Spinal cord (tissue), 10 donors: Measurements from ENCODE around the gene TMEM175. TPM values are rescaled to one million over a fixed set of nuclear protein-coding genes. Genes with fewer than 3 reads are reported as not detected.
"Not testable (repeated sequence)": the region's sequence is repeated elsewhere in the genome, so short reads cannot be mapped to it uniquely, and the experiment has no call there.

ENCODE experiments used
- DNase-seq, 6 donors: peaks; one replicate each; pipeline versions ENCODE4 v3.0.0 to v3.0.0-alpha.2; 2013 to 2015; ENCODE audit warnings: low spot score in 6 of 6, low read depth in 4 of 6
- H3K27ac ChIP-seq: one replicate; pipeline ENCODE4 v1.5.1; 2013; ENCODE audit warnings: low read depth, low read length, control low read depth
- H3K27me3 ChIP-seq: one replicate; pipeline ENCODE4 v1.6.1; 2013; ENCODE audit warnings: low read length; ENCODE audit not compliant: control insufficient read depth, insufficient read depth
- H3K36me3 ChIP-seq: one replicate; pipeline ENCODE4 v1.6.1; 2013; ENCODE audit warnings: low read length; ENCODE audit not compliant: control insufficient read depth, insufficient read depth
- H3K4me1 ChIP-seq: one replicate; pipeline ENCODE4 v1.6.1; 2013; ENCODE audit warnings: low read length; ENCODE audit not compliant: control insufficient read depth, insufficient read depth
- H3K4me3 ChIP-seq: one replicate; pipeline ENCODE4 v1.5.1; 2013; ENCODE audit warnings: low read depth, low read length, control low read depth
- H3K9me3 ChIP-seq: one replicate; pipeline ENCODE4 v1.6.1; 2013; ENCODE audit warnings: low read length; ENCODE audit not compliant: control insufficient read depth, insufficient read depth
- WGBS: methylation state at CpG from one replicate; pipeline ENCODE4 v1.1.5; 2013; ENCODE audit warnings: missing lambda C conversion rate; ENCODE audit not compliant: insufficient coverage; 5-methylcytosine and 5-hydroxymethylcytosine counted together
- polyA plus RNA-seq, 2 donors: library from polyadenylated mRNA; unstranded; fragments of 120-200 nt; gene quantifications; one replicate each; pipeline ENCODE4 v1.2.1, GENCODE V29; 2013; ENCODE audit not compliant: insufficient read length in 2 of 2
- total RNA-seq, 2 donors: library from RNA; depleted of rRNA in 1 of 2; stranded (reverse); fragments of 120-200 nt in 1 of 2; fragments of >200 nt in 1 of 2; gene quantifications; one replicate each; pipeline versions ENCODE4 v1.2.3 to v1.2.4, GENCODE V29; 2013 to 2014
- donor health status: healthy.

Gene TMEM175
- total and polyA plus RNA-seq, 4 donors, result 27.1 to 78.7 (median 51.4) TPM

DNA sequence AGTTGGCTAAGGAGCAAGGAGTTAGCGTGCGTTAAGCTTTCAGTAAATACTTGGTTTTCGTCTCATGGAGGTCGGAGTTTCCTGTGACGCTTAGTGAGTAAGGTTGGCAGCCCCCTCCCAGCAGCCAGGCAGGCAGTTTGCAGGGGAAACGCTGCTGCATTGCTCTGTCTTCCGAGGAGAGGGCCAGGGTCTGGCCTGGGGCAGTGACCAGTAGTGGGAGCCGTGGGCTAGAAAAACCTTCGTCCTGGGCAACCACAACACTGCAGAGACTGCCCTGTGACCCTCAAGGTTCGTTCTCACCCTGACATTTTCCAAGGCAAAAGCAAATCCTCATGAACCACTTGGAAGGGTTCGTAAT lies 432 bp downstream of the TMEM175 start:
- H3K27ac ChIP-seq, result peak overlapping the region; percentile 75

DNA sequence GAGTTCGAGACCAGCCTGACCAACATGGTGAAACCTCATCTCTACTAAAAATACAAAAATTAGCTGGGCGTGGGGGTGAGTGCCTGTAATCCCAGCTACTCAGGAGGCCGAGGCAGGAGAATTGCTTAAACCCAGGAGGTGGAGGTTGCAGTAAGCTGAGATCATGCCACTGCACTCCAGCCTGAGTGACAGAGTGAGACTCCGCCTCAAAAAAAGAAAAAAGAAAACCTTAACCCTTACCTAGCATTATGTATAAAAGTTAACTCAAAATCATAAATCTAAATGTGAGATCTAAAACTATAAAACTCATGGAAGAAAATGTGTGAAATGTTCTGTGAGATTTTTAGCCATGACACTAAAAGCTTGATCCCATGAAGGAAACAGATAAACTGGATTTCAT lies 7.2 kb downstream of the TMEM175 start:
- H3K27me3 ChIP-seq, DNase-seq, H3K4me1 ChIP-seq, H3K4me3 ChIP-seq, H3K9me3 ChIP-seq, H3K27ac ChIP-seq, H3K36me3 ChIP-seq: not testable (repeated sequence)
- 100% methylated on average over 1 of the region's 4 CpGs for WGBS

More for the DNA sequence above, 432 bp downstream of the TMEM175 start:
- DNase-seq, result no peak
- peaks cover 4% of the 10 kb centered on the region for H3K36me3 ChIP-seq
- H3K27me3 ChIP-seq, result no peaks in the 10 kb centered on the region
- peaks cover 21% of the 10 kb centered on the region for H3K4me1 ChIP-seq
- 5% methylated on average over 8 of the region's 11 CpGs for WGBS
- peak overlapping the region; percentile 86 for H3K4me3 ChIP-seq
- no peaks in the 10 kb centered on the region for H3K9me3 ChIP-seq

DNA sequence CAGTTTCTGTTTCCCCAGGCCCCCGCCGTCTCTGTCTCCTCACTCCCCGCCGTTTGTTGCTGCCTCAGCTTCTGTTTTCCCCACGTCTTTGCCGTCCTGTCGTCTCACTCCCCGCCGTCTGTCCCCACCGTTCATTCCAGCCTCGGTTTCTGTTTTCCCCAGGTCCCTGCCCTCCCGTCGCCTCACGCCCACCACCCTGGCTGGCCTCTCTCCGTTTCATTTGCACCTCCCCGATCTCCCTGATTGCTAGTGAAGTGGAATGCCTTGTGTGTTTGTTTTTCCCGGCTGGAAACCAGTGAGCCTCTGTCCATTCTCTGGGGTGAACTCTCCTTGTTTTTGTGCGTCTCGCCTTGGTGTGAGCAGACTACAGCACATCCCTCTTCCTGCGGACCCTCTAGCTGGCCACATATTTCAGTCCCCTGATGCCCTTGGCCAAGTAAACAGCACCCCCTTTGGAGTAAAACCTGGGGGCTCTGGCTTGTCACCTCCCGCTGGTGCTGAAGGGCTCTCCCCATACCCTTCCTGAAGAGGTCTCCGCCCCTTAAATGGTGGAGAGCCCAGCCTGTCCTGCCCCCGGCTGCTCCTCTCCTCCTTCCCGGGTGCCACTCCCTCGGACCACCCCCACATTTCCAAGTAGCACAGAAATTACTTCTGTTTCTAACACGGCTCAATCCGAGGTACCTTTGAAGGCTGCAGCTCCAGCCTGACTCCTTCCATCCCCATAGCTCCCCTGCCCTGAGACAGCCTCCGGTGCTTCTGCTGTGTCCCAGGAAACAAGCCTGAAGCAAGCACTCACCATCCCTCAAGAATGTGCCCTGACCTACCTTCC lies 13.2 kb downstream of the TMEM175 start:
- Histone ChIP-seq H3K9me3 (no peaks in the 10 kb centered on the region), H3K27me3 (no peaks in the 10 kb centered on the region), H3K4me3 (no peak overlapping the region), H3K27ac (no peak overlapping the region), H3K4me1 (peaks cover 27% of the 10 kb centered on the region), H3K36me3 (peaks cover 42% of the 10 kb centered on the region)
- DNase-seq, result peak in 1 of 6 donors; percentile 1
- WGBS, result 24% methylated on average over 24 of the region's 28 CpGs

DNA sequence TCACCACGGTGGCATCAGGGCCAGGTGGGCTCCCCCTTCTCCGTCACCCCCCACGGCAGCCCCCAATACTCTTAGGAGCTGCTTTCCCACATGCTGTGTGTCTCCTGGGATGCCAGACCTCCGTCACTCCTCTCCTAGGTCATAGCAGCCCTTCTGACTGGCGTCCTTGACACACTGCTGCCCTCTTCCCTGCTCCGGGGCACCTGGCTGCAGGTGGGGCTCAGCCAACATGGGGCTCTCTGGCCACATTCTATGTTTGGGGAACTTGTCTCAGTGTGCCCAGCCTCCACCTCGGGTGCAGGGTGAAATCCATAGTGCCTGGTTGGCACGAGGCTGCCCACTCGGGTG lies 13.8 kb downstream of the TMEM175 start:
- WGBS, result 77% methylated on average over 9 of the region's 9 CpGs
- H3K27ac ChIP-seq, result no peak overlapping the region
- no peaks in the 10 kb centered on the region for H3K9me3 ChIP-seq
- peaks cover 45% of the 10 kb centered on the region for H3K36me3 ChIP-seq
- no peak overlapping the region for H3K4me3 ChIP-seq
- no peak for DNase-seq
- H3K27me3 ChIP-seq, result no peaks in the 10 kb centered on the region
- peaks cover 27% of the 10 kb centered on the region for H3K4me1 ChIP-seq

DNA sequence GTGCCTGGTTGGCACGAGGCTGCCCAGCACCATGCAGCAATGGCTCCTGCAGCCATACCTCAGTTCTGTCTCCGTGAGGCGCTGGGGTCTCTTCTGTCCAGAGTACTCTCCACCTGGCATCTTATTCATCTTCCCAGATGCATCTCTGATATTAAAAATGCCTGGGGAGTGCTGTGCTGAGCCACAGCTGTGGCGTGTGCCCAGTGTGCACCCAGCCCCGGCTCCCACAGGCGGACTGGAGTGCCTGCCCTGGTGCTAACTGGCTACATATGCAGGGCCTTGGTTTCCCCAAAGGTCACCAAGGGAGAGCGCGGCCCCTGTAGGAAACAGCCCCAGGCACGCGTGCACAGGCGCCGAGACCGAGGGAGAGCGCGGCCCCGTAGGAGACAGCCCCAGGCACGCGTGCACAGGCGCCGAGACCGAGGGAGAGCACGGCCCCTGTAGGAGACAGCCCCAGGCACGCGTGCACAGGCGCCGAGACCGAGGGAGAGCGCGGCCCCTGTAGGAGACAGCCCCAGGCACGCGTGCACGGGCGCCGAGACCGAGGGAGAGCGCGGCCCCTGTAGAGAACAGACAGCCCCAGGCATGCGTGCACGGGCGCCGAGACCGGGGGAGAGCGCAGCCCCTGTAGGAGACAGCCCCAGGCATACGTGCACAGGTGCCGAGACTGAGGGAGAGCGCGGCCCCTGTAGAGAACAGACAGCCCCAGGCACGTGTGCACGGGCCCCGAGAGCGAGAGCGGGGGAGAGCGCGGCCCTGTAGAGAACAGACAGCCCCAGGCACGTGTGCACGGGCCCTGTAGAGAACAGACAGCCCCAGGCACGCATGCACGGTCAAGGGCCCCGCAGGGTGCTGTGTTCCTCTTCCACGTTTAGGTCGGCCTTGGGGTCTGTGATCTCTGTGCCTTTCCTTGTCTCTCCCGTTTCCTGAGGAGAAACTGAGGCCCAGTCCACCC lies 14.5 kb downstream of the TMEM175 start:
- Histone ChIP-seq H3K4me3 (no peak overlapping the region), H3K27ac (no peak overlapping the region), H3K9me3 (no peaks in the 10 kb centered on the region), H3K4me1 (peaks cover 27% of the 10 kb centered on the region), H3K36me3 (peaks cover 52% of the 10 kb centered on the region), H3K27me3 (no peaks in the 10 kb centered on the region)
- DNase-seq, result no peak
- 58% methylated on average over 60 of the region's 62 CpGs for WGBS

DNA sequence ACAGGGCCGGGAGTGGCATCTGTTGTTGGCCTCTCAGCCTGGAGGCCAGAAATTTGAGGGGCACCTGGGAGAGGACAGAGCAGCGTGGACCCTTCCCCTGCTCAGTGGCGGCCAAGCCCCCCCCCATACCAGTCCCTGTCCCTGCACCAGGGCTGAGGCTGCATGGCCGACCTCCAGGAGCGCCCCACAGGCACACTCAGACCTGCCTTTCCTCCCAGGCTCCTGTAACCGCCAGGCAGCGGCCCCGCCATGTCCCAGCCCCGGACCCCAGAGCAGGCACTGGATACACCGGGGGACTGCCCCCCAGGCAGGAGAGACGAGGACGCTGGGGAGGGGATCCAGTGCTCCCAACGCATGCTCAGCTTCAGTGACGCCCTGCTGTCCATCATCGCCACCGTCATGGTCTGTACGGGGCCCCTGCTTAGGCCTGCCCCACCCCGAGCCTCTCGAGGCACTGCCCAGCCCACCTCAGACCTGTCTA lies 15.3 kb downstream of the TMEM175 start:
- Histone ChIP-seq H3K4me3 (no peak overlapping the region), H3K9me3 (no peaks in the 10 kb centered on the region), H3K27ac (no peak overlapping the region), H3K4me1 (peaks cover 27% of the 10 kb centered on the region), H3K27me3 (no peaks in the 10 kb centered on the region), H3K36me3 (peaks cover 59% of the 10 kb centered on the region)
- DNase-seq, result no peak
- 87% methylated on average over 19 of the region's 19 CpGs for WGBS

DNA sequence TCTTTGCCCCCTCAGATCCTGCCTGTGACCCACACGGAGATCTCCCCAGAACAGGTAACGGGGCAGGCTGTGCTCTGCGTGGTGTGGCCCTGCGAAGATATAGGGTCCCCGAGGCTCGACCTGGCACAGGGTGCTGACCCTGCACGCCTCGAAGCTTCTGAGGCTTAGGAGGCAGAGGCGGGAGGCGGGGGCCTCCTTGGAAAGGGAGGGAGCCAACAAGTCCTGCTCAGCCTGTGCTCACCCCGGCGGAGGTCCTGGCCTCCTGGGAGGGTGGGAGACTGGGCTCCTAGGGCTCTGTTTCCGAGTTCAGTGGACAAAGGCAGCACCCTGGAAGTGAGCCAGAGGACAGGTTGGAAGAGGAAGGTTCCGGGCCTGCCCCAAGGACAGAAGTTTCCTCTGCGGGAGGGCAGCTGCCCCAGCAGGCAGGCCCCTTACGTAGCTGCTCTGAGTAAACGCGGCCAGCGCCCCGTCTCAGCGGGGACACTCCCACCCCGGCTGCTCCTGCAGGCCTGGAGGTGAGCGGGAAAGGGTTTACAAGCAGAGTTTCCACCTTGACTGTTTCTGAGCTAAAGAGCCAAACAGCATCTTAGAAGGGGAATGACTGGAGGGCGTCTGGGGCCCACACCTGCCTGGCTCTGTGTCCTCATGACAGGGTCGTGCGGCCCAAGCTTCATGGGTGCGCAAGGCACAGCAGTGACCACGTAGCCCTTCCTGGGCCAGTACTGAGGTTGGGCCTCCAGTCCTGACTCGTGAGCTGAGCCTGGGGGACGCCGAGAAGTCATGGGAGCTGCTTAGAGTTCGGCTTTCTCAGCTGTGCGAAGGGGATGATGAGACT lies 16.1 kb downstream of the TMEM175 start:
- H3K4me3 ChIP-seq, result no peak overlapping the region
- no peaks in the 10 kb centered on the region for H3K27me3 ChIP-seq
- H3K36me3 ChIP-seq, result peaks cover 67% of the 10 kb centered on the region
- no peak overlapping the region for H3K27ac ChIP-seq
- peaks cover 27% of the 10 kb centered on the region for H3K4me1 ChIP-seq
- H3K9me3 ChIP-seq, result no peaks in the 10 kb centered on the region
- 75% methylated on average over 33 of the region's 33 CpGs for WGBS
- peak in 1 of 6 donors; percentile 0 for DNase-seq

DNA sequence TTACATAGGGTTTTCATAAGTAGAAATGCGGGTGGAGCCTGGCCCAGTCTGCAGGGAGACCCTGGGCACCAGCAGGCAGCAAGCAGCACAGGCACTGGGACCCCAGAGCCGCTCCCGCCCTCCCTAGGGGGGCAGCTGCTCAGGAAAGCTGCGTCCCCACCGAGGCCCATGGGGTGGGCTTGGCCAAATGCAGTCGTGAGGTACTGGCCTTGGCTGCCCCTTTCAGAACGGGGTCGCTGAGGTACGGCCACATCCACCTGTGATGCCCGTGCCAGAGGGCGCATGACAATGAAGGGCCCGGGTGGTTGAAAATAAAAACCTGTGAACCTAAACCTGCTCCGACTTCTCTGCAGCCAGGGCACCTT lies 16.7 kb downstream of the TMEM175 start:
- 85% methylated on average over 13 of the region's 13 CpGs for WGBS

DNA sequence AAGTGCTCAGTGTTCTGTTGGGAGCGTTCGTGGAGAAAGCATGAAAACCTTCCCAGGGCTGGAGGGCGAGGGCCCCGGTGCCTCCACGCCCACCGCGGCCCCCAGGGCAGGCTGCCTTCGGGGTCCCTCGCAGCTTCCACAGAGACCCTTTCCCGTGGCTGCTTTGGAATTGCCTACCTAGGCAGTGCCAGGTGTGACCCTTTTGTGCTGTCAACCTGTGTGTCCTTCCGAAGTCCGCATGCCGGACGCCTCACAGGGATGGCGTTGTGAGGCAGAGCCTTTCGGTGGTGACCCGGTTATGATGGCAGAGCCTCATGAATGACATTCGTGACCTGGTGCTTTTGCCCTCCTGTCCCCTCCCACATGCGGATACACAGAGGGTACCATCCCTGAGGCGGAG lies 17.4 kb downstream of the TMEM175 start:
- no peak overlapping the region for H3K27ac ChIP-seq

More for the DNA sequence above, 16.7 kb downstream of the TMEM175 start:
- Histone ChIP-seq H3K4me1 (peaks cover 27% of the 10 kb centered on the region), H3K4me3 (no peak overlapping the region), H3K27me3 (no peaks in the 10 kb centered on the region), H3K27ac (no peak overlapping the region), H3K36me3 (peaks cover 73% of the 10 kb centered on the region), H3K9me3 (no peaks in the 10 kb centered on the region)
- DNase-seq, result no peak

More for the DNA sequence above, 17.4 kb downstream of the TMEM175 start:
- Histone ChIP-seq H3K4me3 (no peak overlapping the region), H3K36me3 (peaks cover 78% of the 10 kb centered on the region), H3K9me3 (no peaks in the 10 kb centered on the region), H3K4me1 (peaks cover 27% of the 10 kb centered on the region), H3K27me3 (no peaks in the 10 kb centered on the region)
- no peak for DNase-seq
- 85% methylated on average over 18 of the region's 20 CpGs for WGBS
